SH-SY5Y (cell line): ENCODE results near the gene CLCN7.

ENCODE experiments used
- GATA2 ChIP-seq: IDR thresholded peaks from 2 replicates; pipeline ENCODE4 v1.6.1; 2011; ENCODE audit warnings: mild to moderate bottlenecking, low read depth, low read length
- GATA3 ChIP-seq: IDR thresholded peaks from 2 replicates; pipeline ENCODE4 v1.6.1; 2011; ENCODE audit warnings: low read depth, mild to moderate bottlenecking, low read length, moderate library complexity

DNA sequence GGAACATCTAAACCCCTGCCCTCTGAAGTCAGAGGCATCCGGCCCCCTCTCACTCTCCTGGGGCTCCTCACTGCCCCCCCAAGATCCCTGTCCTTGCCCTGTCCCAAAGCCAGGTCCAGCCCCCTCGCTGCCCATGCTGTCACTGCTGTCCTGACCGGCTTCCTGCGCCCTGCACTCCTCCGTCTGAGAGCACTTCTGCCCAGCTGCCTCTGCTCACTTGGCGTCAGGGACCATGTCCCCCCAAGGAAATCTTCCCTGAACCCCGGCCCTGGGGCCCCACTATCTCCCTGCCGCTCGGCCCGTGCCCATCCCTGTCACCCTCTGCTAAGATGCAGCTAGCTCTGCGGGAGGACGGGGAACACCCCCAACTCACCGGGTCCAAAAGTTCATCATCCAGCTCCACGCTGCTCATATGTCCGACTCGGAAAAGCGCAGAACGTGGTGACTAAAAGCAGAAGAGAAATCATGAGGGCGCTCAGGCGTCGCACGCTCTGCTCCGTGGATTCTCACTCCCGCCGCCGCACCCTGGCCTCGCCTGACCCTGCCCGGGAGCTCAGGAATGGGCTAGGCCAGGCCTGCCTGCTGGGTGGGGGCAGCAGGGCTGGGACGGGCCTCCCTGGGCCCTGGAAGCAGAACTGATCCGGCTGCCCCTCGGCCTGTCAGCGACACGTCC lies 9.8 kb downstream of the CLCN7 start:
- no peak for TF ChIP-seq GATA3
- no peak for TF ChIP-seq GATA2
